Mesodermal cell (in vitro differentiated cells): ENCODE measurements around the gene FRS3.

Source experiments
- H3K27ac ChIP-seq: 2 replicates; pipeline ENCODE4 v1.7.0; 2013; ENCODE audit warnings: mild to moderate bottlenecking, low read depth, low read length, moderate library complexity; ENCODE audit not compliant: severe bottlenecking
- H3K36me3 ChIP-seq: 2 replicates; pipeline ENCODE4 v1.7.1; 2013; ENCODE audit warnings: mild to moderate bottlenecking, low read length, moderate library complexity; ENCODE audit not compliant: control insufficient read depth, insufficient read depth
- H3K4me1 ChIP-seq: one replicate; pipeline ENCODE4 v1.7.1; 2013; ENCODE audit warnings: mild to moderate bottlenecking, low read length; ENCODE audit not compliant: insufficient read depth, control insufficient read depth, poor library complexity, severe bottlenecking
- H3K4me3 ChIP-seq: 2 replicates; pipeline ENCODE4 v1.7.0; 2013; ENCODE audit warnings: low read length, control low read depth, mild to moderate bottlenecking; ENCODE audit not compliant: insufficient read depth, poor library complexity, severe bottlenecking; ENCODE audit errors: extremely low read depth
- H3K9me3 ChIP-seq: 2 replicates; pipeline ENCODE4 v1.7.1; 2013; ENCODE audit warnings: mild to moderate bottlenecking, low read length, moderate library complexity; ENCODE audit not compliant: control insufficient read depth
- WGBS, 2 experiments: methylation state at CpG; one replicate each; pipeline ENCODE4 v1.1.5; 2013; ENCODE audit warnings: missing lambda C conversion rate in 2 of 2; ENCODE audit not compliant: insufficient coverage in 2 of 2; 5-methylcytosine and 5-hydroxymethylcytosine counted together

Gene FRS3

GRCh38 chr6:41724586-41725501 is 54.9 kb downstream of the FRS3 start:
- H3K27ac ChIP-seq = no peak overlapping the region
- 84 to 94% methylated on average over 8 to 11 of the region's 13 CpGs for WGBS, 2 experiments

DNA sequence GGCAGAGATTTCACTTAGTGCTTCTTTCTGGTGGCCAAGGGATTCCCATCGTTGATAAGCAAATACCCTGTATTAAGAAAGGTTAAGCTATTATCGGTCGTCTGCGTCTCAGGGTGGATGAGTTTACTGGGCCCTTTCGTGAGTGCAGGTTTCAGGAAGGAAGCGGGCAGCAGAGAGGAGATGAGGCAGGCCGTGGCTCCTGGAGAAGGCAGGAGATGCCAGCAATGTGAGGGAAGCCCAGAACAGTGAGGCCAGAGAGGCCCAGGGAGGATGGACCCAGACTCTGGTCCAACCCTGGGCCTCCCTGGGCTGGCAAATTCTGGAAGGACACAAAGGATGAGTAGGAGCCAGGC is 55.5 kb downstream of the FRS3 start:
- no peak overlapping the region for H3K4me3 ChIP-seq
- H3K9me3 ChIP-seq = no peaks in the 10 kb centered on the region
- H3K4me1 ChIP-seq = peaks cover 20% of the 10 kb centered on the region
- H3K27ac ChIP-seq = no peak overlapping the region
- H3K36me3 ChIP-seq = no peaks in the 10 kb centered on the region
- WGBS, 2 experiments = 94 to 95% methylated on average over 7 of the region's 7 CpGs

More at GRCh38 chr6:41724586-41725501, 54.9 kb downstream of the FRS3 start:
- Histone ChIP-seq H3K4me1 (peaks cover 20% of the 10 kb centered on the region), H3K9me3 (no peaks in the 10 kb centered on the region), H3K4me3 (no peak overlapping the region), H3K36me3 (no peaks in the 10 kb centered on the region)

DNA sequence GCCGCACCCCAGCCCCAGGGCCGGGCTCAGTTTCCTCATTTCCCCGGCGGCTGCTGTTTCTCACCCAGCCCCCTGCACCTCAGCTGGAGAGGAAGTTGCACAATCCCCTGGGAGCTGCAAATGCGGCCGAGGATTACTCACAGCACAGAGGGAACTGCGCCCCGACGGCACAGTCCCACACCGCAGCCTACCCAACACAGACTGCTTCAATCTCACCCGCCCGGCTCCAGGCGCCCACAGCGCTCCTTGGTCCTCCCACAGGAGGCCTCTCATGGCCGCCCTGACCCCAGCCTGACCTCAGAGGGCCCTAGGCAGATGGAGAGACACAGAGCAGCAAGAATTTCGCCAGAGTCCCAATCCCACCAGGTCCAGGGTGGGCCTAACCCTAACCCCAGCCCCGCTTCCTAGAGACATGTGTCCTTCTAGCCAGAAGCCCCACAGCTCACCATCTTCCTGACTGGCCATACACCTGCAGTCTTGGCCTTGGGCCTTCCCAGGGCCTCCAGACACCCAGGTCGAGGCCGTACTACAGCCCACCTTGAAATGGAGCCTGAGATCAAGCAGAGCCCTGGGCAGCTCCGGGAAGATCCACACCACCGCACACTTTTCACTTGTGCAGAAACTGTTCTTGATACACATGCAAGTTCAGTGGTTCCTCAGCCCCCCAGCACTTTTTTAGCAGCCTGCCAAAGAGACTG is 56.0 kb downstream of the FRS3 start:
- Histone ChIP-seq H3K27ac (peak overlapping the region; percentile 29), H3K9me3 (no peaks in the 10 kb centered on the region), H3K36me3 (no peaks in the 10 kb centered on the region), H3K4me1 (peaks cover 20% of the 10 kb centered on the region), H3K4me3 (no peak overlapping the region)
- WGBS, 2 experiments = 67 to 83% methylated on average over 13 to 21 of the region's 21 CpGs

DNA sequence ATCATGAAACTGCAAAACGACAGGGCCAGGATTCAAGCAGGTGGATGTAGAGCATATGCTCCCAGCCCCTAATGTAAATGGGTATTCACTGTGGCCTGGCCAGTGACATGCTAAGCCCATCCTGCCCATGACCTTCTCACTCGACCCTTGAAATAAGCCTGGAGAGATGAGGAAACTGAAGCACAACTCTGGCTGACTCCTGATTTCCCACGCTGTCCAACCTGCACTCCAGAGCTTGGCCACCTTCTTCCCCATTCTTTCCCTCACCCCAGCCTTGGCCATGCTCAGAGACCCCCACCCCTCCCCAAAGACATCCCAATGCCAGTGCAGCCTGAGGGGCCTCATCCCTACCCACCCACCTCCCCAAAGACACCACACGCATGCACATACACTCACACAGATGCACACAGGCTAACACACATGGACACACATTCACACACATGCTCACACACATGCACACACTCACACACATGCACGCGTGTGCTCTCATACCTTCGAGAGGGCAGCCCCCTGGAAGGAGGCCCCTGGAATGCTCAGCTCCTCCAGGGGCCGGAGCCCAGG is 56.7 kb downstream of the FRS3 start:
- Histone ChIP-seq H3K9me3 (no peaks in the 10 kb centered on the region), H3K4me3 (no peak overlapping the region), H3K27ac (peak overlapping the region; percentile 29), H3K4me1 (peaks cover 20% of the 10 kb centered on the region), H3K36me3 (no peaks in the 10 kb centered on the region)
- 89% methylated on average over 6 to 7 of the region's 8 CpGs for WGBS, 2 experiments

DNA sequence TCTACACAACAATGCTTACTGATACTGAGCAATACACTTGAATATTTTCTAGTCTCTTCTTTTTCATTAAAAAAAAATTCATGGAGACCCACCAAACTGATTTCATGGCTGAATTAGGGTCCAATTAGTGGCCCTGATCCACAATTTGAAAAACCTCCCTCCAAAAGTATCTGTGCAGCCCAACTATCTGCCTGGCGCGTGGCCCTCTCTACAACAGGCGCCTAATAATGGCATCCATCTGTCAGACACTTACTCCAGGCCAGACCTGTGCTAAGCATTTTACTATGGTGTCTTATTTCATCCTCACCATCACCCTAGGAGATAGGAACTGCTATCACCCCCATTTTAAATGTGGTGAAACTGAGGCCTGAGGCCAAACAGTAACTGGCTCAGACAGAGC is 58.3 kb downstream of the FRS3 start:
- Histone ChIP-seq H3K36me3 (no peaks in the 10 kb centered on the region), H3K4me3 (no peak overlapping the region), H3K27ac (no peak overlapping the region), H3K4me1 (peaks cover 27% of the 10 kb centered on the region), H3K9me3 (no peaks in the 10 kb centered on the region)
- 100% methylated on average over 3 of the region's 3 CpGs; no CpG with 5 or more reads in 1 of the 2 experiments for WGBS, 2 experiments

- no peak overlapping the region for H3K4me3 ChIP-seq
- 88 to 91% methylated on average over 2 of the region's 2 CpGs for WGBS, 2 experiments
- H3K36me3 ChIP-seq = no peaks in the 10 kb centered on the region
- peaks cover 27% of the 10 kb centered on the region for H3K4me1 ChIP-seq
- no peak overlapping the region for H3K27ac ChIP-seq
- no peaks in the 10 kb centered on the region for H3K9me3 ChIP-seq
These were observed 58.9 kb downstream of the FRS3 start for GRCh38 chr6:41720783-41721182.

DNA sequence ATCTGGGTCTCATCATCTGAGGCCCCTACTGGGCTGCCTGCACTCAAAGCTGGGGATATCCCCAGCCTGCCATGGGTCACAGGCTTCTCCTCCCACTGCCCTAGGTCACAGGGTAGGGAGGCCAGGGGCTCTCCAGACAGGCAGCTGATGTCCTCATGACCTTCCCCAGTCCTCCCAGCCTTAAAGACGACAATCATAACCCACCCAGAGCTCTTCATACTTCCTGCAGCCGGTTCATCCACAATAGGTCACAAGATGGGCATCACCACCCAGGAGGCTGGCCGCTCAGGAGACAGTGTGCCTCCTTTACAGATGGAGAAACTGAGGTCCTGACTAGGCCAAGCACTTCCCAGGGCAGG is 59.5 kb downstream of the FRS3 start:
- Histone ChIP-seq H3K36me3 (no peaks in the 10 kb centered on the region), H3K9me3 (no peaks in the 10 kb centered on the region), H3K27ac (no peak overlapping the region), H3K4me1 (peaks cover 27% of the 10 kb centered on the region), H3K4me3 (no peak overlapping the region)
- 90% methylated on average over 2 to 3 of the region's 3 CpGs for WGBS, 2 experiments
